ENCODE measurements around the gene TRHDE. TPM values are rescaled to one million over a fixed set of nuclear protein-coding genes. Genes with fewer than 3 reads are reported as not detected.

Gene TRHDE
- total RNA-seq: 0.22 TPM in 1 of 2 replicates, not detected in the other

GRCh38 chr12:72272091-72272661 lies at the start of gene TRHDE:
Gene TRHDE, plus strand, starts transcription at chr12:72272370. Its CDS starts 274 bp downstream, at chr12:72272644.

Measured in dermis lymphatic vessel endothelial cell (primary cell).